Gastroesophageal sphincter (tissue), 4 donors: Measurements from ENCODE around the gene TMEM207. TPM values are rescaled to one million over a fixed set of nuclear protein-coding genes. Genes with fewer than 3 reads are reported as not detected.

ENCODE experiments used
- ATAC-seq: fragments of 150-250 bp; one replicate; pipeline ENCODE4 v1.9.1; 2016; ENCODE audit warnings: mild to moderate bottlenecking, moderate library complexity
- H3K27ac ChIP-seq, 4 donors: fragments of 200-600 bp; sonication (generic) in 3 of 4; 1 replicate in 3 of 4; 2 replicates in 1 of 4; pipeline ENCODE4 v1.5.1; 2016 to 2019
- H3K27me3 ChIP-seq: fragments of 200-600 bp; sonication (generic); one replicate; pipeline ENCODE4 v1.5.1; 2019
- H3K36me3 ChIP-seq, 2 donors: fragments of 200-600 bp; sonication (generic); one replicate each; pipeline ENCODE4 v1.5.1; 2019; ENCODE audit warnings: control low read depth in 1 of 2
- H3K4me1 ChIP-seq, 3 donors: fragments of 200-600 bp; sonication (generic); 1 replicate in 2 of 3; 2 replicates in 1 of 3; pipeline ENCODE4 v1.5.1; 2016 to 2019; ENCODE audit warnings: control low read depth in 2 of 3
- H3K4me3 ChIP-seq, 2 donors: fragments of 200-600 bp; sonication (generic); one replicate each; pipeline ENCODE4 v1.5.1; 2019; ENCODE audit warnings: mild to moderate bottlenecking in 1 of 2, moderate library complexity in 1 of 2
- H3K9me3 ChIP-seq, 3 donors: fragments of 200-600 bp; sonication (generic); one replicate each; pipeline ENCODE4 v1.5.1; 2017 to 2019; ENCODE audit warnings: control low read depth in 2 of 3
- CTCF ChIP-seq, 4 experiments: fragments of 200-600 bp in 2 of 4; fragments of 450-650 bp in 2 of 4; sonication (generic) in 1 of 4; IDR thresholded peaks; one replicate each; pipeline ENCODE4 v1.5.1; 2017 to 2019; ENCODE audit warnings: antibody characterized with exemption in 4 of 4, mild to moderate bottlenecking in 2 of 4, moderate library complexity in 2 of 4
- EP300 ChIP-seq: sonication (generic); formaldehyde crosslinking; IDR thresholded peaks from one replicate; pipeline ENCODE4 v1.6.1; 2017; ENCODE audit warnings: antibody characterized with exemption, mild to moderate bottlenecking
- POLR2A ChIP-seq, 2 donors: fragments of 450-650 bp; IDR thresholded peaks; one replicate each; pipeline ENCODE4 v1.6.1; 2017; ENCODE audit warnings: antibody characterized with exemption in 2 of 2, mild to moderate bottlenecking in 2 of 2, moderate library complexity in 1 of 2
- POLR2AphosphoS5 ChIP-seq: sonication (generic); formaldehyde crosslinking; IDR thresholded peaks from one replicate; pipeline ENCODE4 v1.6.1; 2017; ENCODE audit warnings: antibody characterized with exemption
- WGBS, 2 donors: methylation state at CpG; one replicate each; pipeline ENCODE4 v1.1.5; 2018; ENCODE audit warnings: low coverage in 1 of 2; 5-methylcytosine and 5-hydroxymethylcytosine counted together
- total RNA-seq, 4 donors: library from RNA; depleted of rRNA; stranded (reverse); fragments of >200 nt; gene quantifications; one replicate each; pipeline ENCODE4 v1.1.0, GENCODE V29; 2016

Gene TMEM207
- total RNA-seq, 4 donors from 2014 or later, result not detected

- no peaks in the 10 kb centered on the region for H3K36me3 ChIP-seq
- H3K4me1 ChIP-seq, result no peaks in the 10 kb centered on the region
- no peaks in the 10 kb centered on the region for H3K27me3 ChIP-seq
- TF ChIP-seq POLR2AphosphoS5, result no peak
- no peak for TF ChIP-seq EP300
- TF ChIP-seq CTCF (IDR thresholded peaks at IDR 0.05), result no peak
- no peak for TF ChIP-seq POLR2A (IDR thresholded peaks at IDR 0.05)
- H3K9me3 ChIP-seq, result no peaks in the 10 kb centered on the region
- no peak for ATAC-seq
- no peak overlapping the region for H3K27ac ChIP-seq
- WGBS, 2 donors, result 59 to 82% methylated on average over 3 to 8 of the region's 8 CpGs
- H3K4me3 ChIP-seq, result no peak overlapping the region
Observed at GRCh38 chr3:190385731-190386688, 63.7 kb downstream of the TMEM207 start.

GRCh38 chr3:190384309-190384756 lies 65.4 kb downstream of the TMEM207 start:
- Histone ChIP-seq H3K9me3 (no peaks in the 10 kb centered on the region), H3K27ac (no peak overlapping the region), H3K36me3 (no peaks in the 10 kb centered on the region), H3K4me3 (no peak overlapping the region), H3K4me1 (no peaks in the 10 kb centered on the region), H3K27me3 (no peaks in the 10 kb centered on the region)
- 25% methylated on average over 2 of the region's 2 CpGs; no CpG with 5 or more reads in 1 of the 2 donors for WGBS, 2 donors
- TF ChIP-seq POLR2AphosphoS5 (no peak), CTCF (IDR thresholded peaks at IDR 0.05) (peak; percentile 24 to 52 (median 44))
- ATAC-seq, result no peak

- ATAC-seq, result no peak
- no peaks in the 10 kb centered on the region for H3K9me3 ChIP-seq
- no peak overlapping the region for H3K4me3 ChIP-seq
- H3K27ac ChIP-seq, result no peak overlapping the region
- no peaks in the 10 kb centered on the region for H3K27me3 ChIP-seq
- H3K4me1 ChIP-seq, result no peaks in the 10 kb centered on the region
- TF ChIP-seq POLR2A (IDR thresholded peaks at IDR 0.05) (no peak), EP300 (no peak), CTCF (IDR thresholded peaks at IDR 0.05) (no peak), POLR2AphosphoS5 (no peak)
- H3K36me3 ChIP-seq, result no peaks in the 10 kb centered on the region
Observed at GRCh38 chr3:190382082-190382481, 67.6 kb downstream of the TMEM207 start.

- no peaks in the 10 kb centered on the region for H3K9me3 ChIP-seq
- no peak overlapping the region for H3K27ac ChIP-seq
- no peaks in the 10 kb centered on the region for H3K36me3 ChIP-seq
- no peaks in the 10 kb centered on the region for H3K4me1 ChIP-seq
- no peaks in the 10 kb centered on the region for H3K27me3 ChIP-seq
- no peak for ATAC-seq
- H3K4me3 ChIP-seq, result no peak overlapping the region
- TF ChIP-seq POLR2AphosphoS5, result no peak
- TF ChIP-seq POLR2A (IDR thresholded peaks at IDR 0.05), result no peak
- no peak for TF ChIP-seq EP300
- TF ChIP-seq CTCF (IDR thresholded peaks at IDR 0.05), result no peak
Observed at GRCh38 chr3:190381441-190381840, 68.3 kb downstream of the TMEM207 start.

- Histone ChIP-seq H3K27ac (no peak overlapping the region), H3K9me3 (no peaks in the 10 kb centered on the region), H3K36me3 (no peaks in the 10 kb centered on the region), H3K27me3 (no peaks in the 10 kb centered on the region), H3K4me1 (no peaks in the 10 kb centered on the region), H3K4me3 (no peak overlapping the region)
- TF ChIP-seq EP300 (no peak), POLR2A (IDR thresholded peaks at IDR 0.05) (no peak), CTCF (IDR thresholded peaks at IDR 0.05) (no peak), POLR2AphosphoS5 (no peak)
- no peak for ATAC-seq
Observed at GRCh38 chr3:190380184-190380583, 69.5 kb downstream of the TMEM207 start.
